D721Med (cell line): ENCODE results near the gene ARL5C.
"Not testable (repeated sequence)": the region's sequence is repeated elsewhere in the genome, so short reads cannot be mapped to it uniquely, and the experiment has no call there.

Experiments used
- DNase-seq: peaks from one replicate; pipeline ENCODE4 v3.0.0; 2011; ENCODE audit warnings: low spot score; ENCODE audit not compliant: insufficient read length
- FAIRE-seq: peaks from 2 replicates; lab custom pipeline; 2011; peaks lifted over from hg19 to GRCh38; lab: Jason Lieb, UNC
- CTCF ChIP-seq: IDR thresholded peaks from 2 replicates; pipeline ENCODE4 v1.5.1; 2012; ENCODE audit warnings: mild to moderate bottlenecking, control low read depth; ENCODE audit not compliant: insufficient read depth; ENCODE audit errors: missing control alignments

ARL5C gene

GRCh38 chr17:39131616-39132015 lies 34.3 kb downstream of the ARL5C start:
- DNase-seq (no peak), FAIRE-seq (no peak)
- TF ChIP-seq CTCF = no peak

- TF ChIP-seq CTCF = no peak
- FAIRE-seq (no peak), DNase-seq (no peak)
Observed at GRCh38 chr17:39130205-39130604, 35.8 kb downstream of the ARL5C start.

GRCh38 chr17:39129544-39129943 lies 36.4 kb downstream of the ARL5C start:
- not testable (repeated sequence) for FAIRE-seq, DNase-seq

GRCh38 chr17:39126436-39126835 lies 39.5 kb downstream of the ARL5C start:
- FAIRE-seq (no peak), DNase-seq (no peak)
- TF ChIP-seq CTCF = no peak

- DNase-seq (no peak), FAIRE-seq (no peak)
- no peak for TF ChIP-seq CTCF
Observed at GRCh38 chr17:39125143-39125875, 40.7 kb downstream of the ARL5C start.

- TF ChIP-seq CTCF = no peak
- no peak for DNase-seq
- no peak for FAIRE-seq
Observed at GRCh38 chr17:39123627-39124026, 42.3 kb downstream of the ARL5C start.

- FAIRE-seq (no peak), DNase-seq (no peak)
- TF ChIP-seq CTCF = no peak
Observed at GRCh38 chr17:39122991-39123390, 43.0 kb downstream of the ARL5C start.

- DNase-seq, FAIRE-seq: not testable (repeated sequence)
Observed at GRCh38 chr17:39121919-39122318, 44.0 kb downstream of the ARL5C start.
